Loucy (cell line): ENCODE results near the gene PIAS2.

Experiments
- CTCF ChIP-seq: fragments of 200-600 bp; sonication (generic); conservative IDR thresholded peaks from 2 replicates; pipeline ENCODE4 v1.5.1; 2014; ENCODE audit warnings: mild to moderate bottlenecking, antibody characterized with exemption, low read length
- EZH2phosphoT487 ChIP-seq: fragments of 200-600 bp; IDR thresholded peaks from 2 replicates; pipeline ENCODE4 v1.6.1; 2018; ENCODE audit warnings: antibody characterized with exemption, mild to moderate bottlenecking, moderate library complexity, borderline replicate concordance

- TF ChIP-seq CTCF (no peak), EZH2phosphoT487 (no peak)
Measured at GRCh38 chr18:46916551-46917107, 678 bp downstream of the PIAS2 start.
